Measurements from ENCODE around the gene LPIN1.

The LPIN1 gene

GRCh38 chr2:11788461-11789124, 42.2 kb downstream of the LPIN1 start:
- H3K4me3 Mint-ChIP-seq = no peak overlapping the region
- no peak overlapping the region for H3K27ac Mint-ChIP-seq
- no peaks in the 10 kb centered on the region for H3K9me3 Mint-ChIP-seq
- H3K36me3 Mint-ChIP-seq (ENCODE audit: low read depth) = peaks cover 74% of the 10 kb centered on the region
- no peaks in the 10 kb centered on the region for H3K4me1 Mint-ChIP-seq (ENCODE audit: low read depth)
- no peaks in the 10 kb centered on the region for H3K27me3 Mint-ChIP-seq

- Mint-ChIP-seq H3K27ac (no peak overlapping the region), H3K4me3 (no peak overlapping the region), H3K36me3 (ENCODE audit: low read depth) (peaks cover 75% of the 10 kb centered on the region), H3K27me3 (no peaks in the 10 kb centered on the region), H3K9me3 (no peaks in the 10 kb centered on the region), H3K4me1 (ENCODE audit: low read depth) (no peaks in the 10 kb centered on the region)
Measured at GRCh38 chr2:11789243-11789642, 42.8 kb downstream of the LPIN1 start.

GRCh38 chr2:11790228-11790627, 43.8 kb downstream of the LPIN1 start:
- no peaks in the 10 kb centered on the region for H3K9me3 Mint-ChIP-seq
- peaks cover 75% of the 10 kb centered on the region for H3K36me3 Mint-ChIP-seq (ENCODE audit: low read depth)
- no peaks in the 10 kb centered on the region for H3K27me3 Mint-ChIP-seq
- no peak overlapping the region for H3K27ac Mint-ChIP-seq
- no peak overlapping the region for H3K4me3 Mint-ChIP-seq
- H3K4me1 Mint-ChIP-seq (ENCODE audit: low read depth) = no peaks in the 10 kb centered on the region

- Mint-ChIP-seq H3K9me3 (no peaks in the 10 kb centered on the region), H3K27me3 (no peaks in the 10 kb centered on the region), H3K4me1 (ENCODE audit: low read depth) (no peaks in the 10 kb centered on the region), H3K36me3 (ENCODE audit: low read depth) (peaks cover 92% of the 10 kb centered on the region), H3K4me3 (no peak overlapping the region), H3K27ac (no peak overlapping the region)
Measured at GRCh38 chr2:11795590-11795989, 49.2 kb downstream of the LPIN1 start.

GRCh38 chr2:11796190-11797171, 50.0 kb downstream of the LPIN1 start:
- Mint-ChIP-seq H3K9me3 (no peaks in the 10 kb centered on the region), H3K4me1 (ENCODE audit: low read depth) (no peaks in the 10 kb centered on the region), H3K27ac (no peak overlapping the region), H3K27me3 (no peaks in the 10 kb centered on the region), H3K4me3 (no peak overlapping the region), H3K36me3 (ENCODE audit: low read depth) (peaks cover 93% of the 10 kb centered on the region)

GRCh38 chr2:11797846-11798245, 51.4 kb downstream of the LPIN1 start:
- Mint-ChIP-seq H3K4me1 (ENCODE audit: low read depth) (no peaks in the 10 kb centered on the region), H3K36me3 (ENCODE audit: low read depth) (peaks cover 86% of the 10 kb centered on the region)

GRCh38 chr2:11798701-11799435, 52.4 kb downstream of the LPIN1 start:
- peaks cover 86% of the 10 kb centered on the region for H3K36me3 Mint-ChIP-seq (ENCODE audit: low read depth)
- H3K27me3 Mint-ChIP-seq = no peaks in the 10 kb centered on the region
- no peaks in the 10 kb centered on the region for H3K9me3 Mint-ChIP-seq
- H3K4me1 Mint-ChIP-seq (ENCODE audit: low read depth) = no peaks in the 10 kb centered on the region
- no peak overlapping the region for H3K4me3 Mint-ChIP-seq
- H3K27ac Mint-ChIP-seq = no peak overlapping the region

More at GRCh38 chr2:11797846-11798245, 51.4 kb downstream of the LPIN1 start:
- H3K27me3 Mint-ChIP-seq = no peaks in the 10 kb centered on the region
- no peaks in the 10 kb centered on the region for H3K9me3 Mint-ChIP-seq
- no peak overlapping the region for H3K4me3 Mint-ChIP-seq
- H3K27ac Mint-ChIP-seq = no peak overlapping the region

GRCh38 chr2:11799826-11800225, 53.4 kb downstream of the LPIN1 start:
- H3K4me3 Mint-ChIP-seq = no peak overlapping the region
- H3K9me3 Mint-ChIP-seq = no peaks in the 10 kb centered on the region
- no peaks in the 10 kb centered on the region for H3K27me3 Mint-ChIP-seq
- H3K4me1 Mint-ChIP-seq (ENCODE audit: low read depth) = no peaks in the 10 kb centered on the region
- peaks cover 88% of the 10 kb centered on the region for H3K36me3 Mint-ChIP-seq (ENCODE audit: low read depth)
- H3K27ac Mint-ChIP-seq = no peak overlapping the region

GRCh38 chr2:11802782-11803191, 56.4 kb downstream of the LPIN1 start:
- no peak overlapping the region for H3K4me3 Mint-ChIP-seq
- no peaks in the 10 kb centered on the region for H3K27me3 Mint-ChIP-seq
- no peak overlapping the region for H3K27ac Mint-ChIP-seq
- peaks cover 20% of the 10 kb centered on the region for H3K4me1 Mint-ChIP-seq (ENCODE audit: low read depth)
- no peaks in the 10 kb centered on the region for H3K9me3 Mint-ChIP-seq
- H3K36me3 Mint-ChIP-seq (ENCODE audit: low read depth) = peaks cover 88% of the 10 kb centered on the region

GRCh38 chr2:11805024-11805423, 58.6 kb downstream of the LPIN1 start:
- no peaks in the 10 kb centered on the region for H3K27me3 Mint-ChIP-seq
- no peak overlapping the region for H3K4me3 Mint-ChIP-seq
- peak overlapping the region; percentile 9 for H3K27ac Mint-ChIP-seq
- H3K9me3 Mint-ChIP-seq = no peaks in the 10 kb centered on the region
- peaks cover 25% of the 10 kb centered on the region for H3K4me1 Mint-ChIP-seq (ENCODE audit: low read depth)
- H3K36me3 Mint-ChIP-seq (ENCODE audit: low read depth) = peaks cover 87% of the 10 kb centered on the region

- H3K4me3 Mint-ChIP-seq = no peak overlapping the region
- H3K4me1 Mint-ChIP-seq (ENCODE audit: low read depth) = peaks cover 25% of the 10 kb centered on the region
- H3K9me3 Mint-ChIP-seq = no peaks in the 10 kb centered on the region
- no peaks in the 10 kb centered on the region for H3K27me3 Mint-ChIP-seq
- peak overlapping the region; percentile 43 for H3K27ac Mint-ChIP-seq
- H3K36me3 Mint-ChIP-seq (ENCODE audit: low read depth) = peaks cover 86% of the 10 kb centered on the region
Measured at GRCh38 chr2:11805920-11806319, 59.5 kb downstream of the LPIN1 start.

GRCh38 chr2:11807156-11808015, 61.0 kb downstream of the LPIN1 start:
- H3K4me3 Mint-ChIP-seq = peak overlapping the region; percentile 17
- H3K36me3 Mint-ChIP-seq (ENCODE audit: low read depth) = peaks cover 87% of the 10 kb centered on the region
- H3K27me3 Mint-ChIP-seq = no peaks in the 10 kb centered on the region
- peak overlapping the region; percentile 88 for H3K27ac Mint-ChIP-seq
- H3K9me3 Mint-ChIP-seq = no peaks in the 10 kb centered on the region
- H3K4me1 Mint-ChIP-seq (ENCODE audit: low read depth) = peaks cover 25% of the 10 kb centered on the region

- Mint-ChIP-seq H3K27me3 (no peaks in the 10 kb centered on the region), H3K36me3 (ENCODE audit: low read depth) (peaks cover 88% of the 10 kb centered on the region), H3K4me3 (no peak overlapping the region), H3K27ac (peak overlapping the region; percentile 88), H3K4me1 (ENCODE audit: low read depth) (peaks cover 25% of the 10 kb centered on the region), H3K9me3 (no peaks in the 10 kb centered on the region)
Measured at GRCh38 chr2:11808016-11808400, 61.6 kb downstream of the LPIN1 start.

GRCh38 chr2:11809586-11810236, 63.3 kb downstream of the LPIN1 start:
- H3K36me3 Mint-ChIP-seq (ENCODE audit: low read depth) = peaks cover 83% of the 10 kb centered on the region
- H3K27ac Mint-ChIP-seq = peak overlapping the region; percentile 19
- no peaks in the 10 kb centered on the region for H3K9me3 Mint-ChIP-seq
- no peak overlapping the region for H3K4me3 Mint-ChIP-seq
- peaks cover 25% of the 10 kb centered on the region for H3K4me1 Mint-ChIP-seq (ENCODE audit: low read depth)
- H3K27me3 Mint-ChIP-seq = no peaks in the 10 kb centered on the region
